Measurements from ENCODE around the gene MAGIX.

MAGIX gene

DNA sequence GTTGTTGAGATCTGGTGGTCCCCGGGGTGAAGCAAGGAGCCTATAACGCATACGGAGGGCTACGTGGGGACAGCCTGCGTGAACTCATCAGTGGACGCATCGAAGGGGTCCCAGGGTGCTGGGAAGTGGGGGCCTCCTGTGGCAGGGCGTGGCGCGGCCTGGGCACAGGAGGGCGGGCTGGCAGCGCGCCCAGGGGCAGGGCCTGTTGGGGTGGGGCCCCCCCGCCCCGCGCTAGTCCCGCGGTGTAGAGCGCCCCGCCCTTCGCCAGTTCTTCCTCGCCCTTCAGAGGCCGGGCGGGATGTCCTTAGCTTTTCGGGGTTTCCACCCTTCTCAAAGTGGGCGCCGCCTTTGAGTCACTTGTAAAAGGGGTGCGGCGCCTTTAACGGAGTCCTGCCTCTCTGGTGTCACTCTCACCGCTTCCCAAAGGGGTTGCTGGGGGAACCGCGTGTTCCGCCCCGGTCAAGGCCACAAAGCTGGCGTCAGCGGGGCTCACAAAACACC is 9.8 kb downstream of the MAGIX start:
- TF ChIP-seq POLR2AphosphoS5 (IDR thresholded peaks at IDR 0.05; ENCODE audit: low read depth, low read length): no peak
- TF ChIP-seq, protein P1, sequence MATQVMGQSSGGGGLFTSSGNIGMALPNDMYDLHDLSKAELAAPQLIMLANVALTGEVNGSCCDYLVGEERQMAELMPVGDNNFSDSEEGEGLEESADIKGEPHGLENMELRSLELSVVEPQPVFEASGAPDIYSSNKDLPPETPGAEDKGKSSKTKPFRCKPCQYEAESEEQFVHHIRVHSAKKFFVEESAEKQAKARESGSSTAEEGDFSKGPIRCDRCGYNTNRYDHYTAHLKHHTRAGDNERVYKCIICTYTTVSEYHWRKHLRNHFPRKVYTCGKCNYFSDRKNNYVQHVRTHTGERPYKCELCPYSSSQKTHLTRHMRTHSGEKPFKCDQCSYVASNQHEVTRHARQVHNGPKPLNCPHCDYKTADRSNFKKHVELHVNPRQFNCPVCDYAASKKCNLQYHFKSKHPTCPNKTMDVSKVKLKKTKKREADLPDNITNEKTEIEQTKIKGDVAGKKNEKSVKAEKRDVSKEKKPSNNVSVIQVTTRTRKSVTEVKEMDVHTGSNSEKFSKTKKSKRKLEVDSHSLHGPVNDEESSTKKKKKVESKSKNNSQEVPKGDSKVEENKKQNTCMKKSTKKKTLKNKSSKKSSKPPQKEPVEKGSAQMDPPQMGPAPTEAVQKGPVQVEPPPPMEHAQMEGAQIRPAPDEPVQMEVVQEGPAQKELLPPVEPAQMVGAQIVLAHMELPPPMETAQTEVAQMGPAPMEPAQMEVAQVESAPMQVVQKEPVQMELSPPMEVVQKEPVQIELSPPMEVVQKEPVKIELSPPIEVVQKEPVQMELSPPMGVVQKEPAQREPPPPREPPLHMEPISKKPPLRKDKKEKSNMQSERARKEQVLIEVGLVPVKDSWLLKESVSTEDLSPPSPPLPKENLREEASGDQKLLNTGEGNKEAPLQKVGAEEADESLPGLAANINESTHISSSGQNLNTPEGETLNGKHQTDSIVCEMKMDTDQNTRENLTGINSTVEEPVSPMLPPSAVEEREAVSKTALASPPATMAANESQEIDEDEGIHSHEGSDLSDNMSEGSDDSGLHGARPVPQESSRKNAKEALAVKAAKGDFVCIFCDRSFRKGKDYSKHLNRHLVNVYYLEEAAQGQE (IDR thresholded peaks at IDR 0.05; ENCODE audit: insufficient read depth in 1 of 2, low read depth in 2 of 2, low read length in 2 of 2): no peak
- no peak for TF ChIP-seq TAF1 (IDR thresholded peaks at IDR 0.05; ENCODE audit: borderline replicate concordance, insufficient read depth, low read length)

DNA sequence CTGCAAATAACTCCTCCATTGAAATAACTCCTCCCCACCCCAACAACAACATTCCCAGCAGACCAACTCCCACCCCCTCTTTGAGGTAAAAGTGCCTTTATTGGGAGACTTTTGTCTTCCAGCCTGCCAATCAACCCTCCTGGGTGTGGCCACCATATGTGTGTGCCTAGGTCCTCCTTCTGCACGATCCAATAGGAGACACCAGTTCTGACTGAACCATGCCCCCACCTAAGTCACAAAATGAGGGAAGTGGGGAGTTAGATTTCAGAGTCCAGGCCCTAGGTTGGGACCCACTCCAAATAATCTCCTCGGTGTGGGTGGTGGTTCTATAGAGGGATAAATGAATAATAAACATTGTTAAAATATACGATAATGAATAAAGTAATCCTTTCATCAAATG is 12.2 kb downstream of the MAGIX start:
- TF ChIP-seq POLR2AphosphoS5 (IDR thresholded peaks at IDR 0.05; ENCODE audit: low read depth, low read length) (no peak), SIN3A (IDR thresholded peaks at IDR 0.05; ENCODE audit: borderline replicate concordance, insufficient read depth, low read length) (no peak), TAF1 (IDR thresholded peaks at IDR 0.05; ENCODE audit: borderline replicate concordance, insufficient read depth, low read length) (no peak), FOXP2 (optimal IDR thresholded peaks at IDR 0.05; ENCODE audit: borderline replicate concordance, extremely low read depth, extremely low read length, insufficient read depth) (no peak)
- TF ChIP-seq, protein P1 (IDR thresholded peaks at IDR 0.05; ENCODE audit: insufficient read depth in 1 of 2, low read depth in 2 of 2, low read length in 2 of 2): no peak

DNA sequence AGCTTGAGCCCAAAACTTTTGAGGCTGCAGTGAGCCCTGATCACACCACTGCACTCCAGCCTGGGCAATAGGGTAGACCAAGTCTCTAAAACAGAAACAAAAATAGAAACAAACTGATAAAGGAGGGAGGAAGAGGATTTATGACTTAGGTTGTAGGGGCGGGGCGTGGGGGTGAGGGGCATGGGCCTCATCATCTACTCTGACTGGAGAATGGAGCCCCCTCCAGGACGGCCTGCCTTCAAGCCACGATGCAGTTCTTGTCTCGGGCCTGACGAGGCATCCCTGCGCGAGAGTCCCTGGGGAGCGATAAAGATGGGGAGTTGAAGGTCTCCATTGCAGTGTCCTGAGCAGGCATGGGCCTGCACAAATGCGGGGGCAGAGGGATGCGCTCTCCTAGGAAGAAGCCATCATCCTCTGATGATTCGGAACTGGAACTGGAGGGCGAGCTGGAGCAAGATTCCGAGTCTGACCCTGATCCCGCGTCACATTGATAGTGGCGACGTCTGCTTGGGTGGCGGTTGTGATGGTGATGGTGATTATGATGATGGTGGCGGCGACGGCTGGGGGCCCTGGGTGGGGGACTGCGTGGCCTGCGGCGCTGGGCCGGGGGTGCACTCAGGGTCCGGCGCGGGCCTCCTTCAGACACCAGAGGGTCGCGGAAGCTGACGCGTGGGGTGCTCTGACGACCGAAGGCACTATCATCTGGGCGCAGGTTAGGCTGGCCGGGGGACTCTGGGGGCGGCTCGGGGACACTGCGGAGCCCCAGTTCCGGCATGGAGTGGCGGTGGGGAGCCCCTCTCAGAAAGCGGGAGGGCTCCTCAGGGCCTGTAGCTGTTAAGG is 13.1 kb downstream of the MAGIX start:
- TF ChIP-seq, protein P1 (IDR thresholded peaks at IDR 0.05; ENCODE audit: insufficient read depth in 1 of 2, low read depth in 2 of 2, low read length in 2 of 2): no peak
- TF ChIP-seq FOXP2 (optimal IDR thresholded peaks at IDR 0.05; ENCODE audit: borderline replicate concordance, extremely low read depth, extremely low read length, insufficient read depth) (no peak), TAF1 (IDR thresholded peaks at IDR 0.05; ENCODE audit: borderline replicate concordance, insufficient read depth, low read length) (no peak), POLR2AphosphoS5 (IDR thresholded peaks at IDR 0.05; ENCODE audit: low read depth, low read length) (no peak), SIN3A (IDR thresholded peaks at IDR 0.05; ENCODE audit: borderline replicate concordance, insufficient read depth, low read length) (no peak)

DNA sequence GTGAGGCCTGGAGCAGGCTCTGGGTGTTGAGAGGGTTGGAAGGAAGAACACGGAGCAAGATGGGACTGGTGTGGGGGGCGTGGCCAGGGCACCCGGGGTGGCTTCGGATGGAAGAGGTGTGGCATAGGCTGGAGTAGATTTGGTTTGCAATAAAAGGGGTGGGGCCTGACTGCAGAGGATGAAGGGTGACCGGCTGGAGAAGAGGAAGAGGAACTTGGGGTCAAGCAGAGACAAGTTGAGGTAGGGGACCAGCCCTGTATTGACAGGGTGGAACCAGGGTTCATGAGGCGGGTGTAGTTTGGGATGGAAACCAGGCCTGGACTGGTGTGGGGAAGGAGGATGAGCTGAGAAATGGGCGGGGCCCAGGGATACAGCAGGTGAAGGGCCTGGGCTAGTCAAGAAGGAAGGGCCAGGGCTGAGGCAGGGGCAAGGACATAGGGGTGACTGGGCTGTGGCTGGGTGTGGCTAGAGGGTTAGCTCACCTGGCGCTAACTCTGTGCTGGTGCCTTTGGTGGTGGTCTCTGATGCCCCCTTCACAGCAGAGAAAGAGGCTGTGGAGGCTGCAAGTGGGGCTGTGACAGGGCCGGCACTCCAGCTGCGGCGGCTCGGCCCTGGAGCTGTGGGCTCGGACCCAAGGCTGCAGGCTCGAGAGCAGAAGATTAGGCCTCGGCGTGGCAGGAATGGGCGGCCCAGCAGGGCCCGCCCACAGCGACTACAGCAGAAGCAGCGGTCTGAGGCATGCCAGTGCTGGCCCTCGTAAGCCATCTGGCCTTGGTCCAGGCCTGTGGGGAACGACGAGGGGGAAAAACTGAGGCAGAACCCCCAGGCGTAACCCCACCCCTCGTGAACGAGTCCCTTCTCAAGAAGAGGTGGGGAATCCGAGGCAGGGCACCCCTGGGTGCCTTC is 14.1 kb downstream of the MAGIX start:
- TF ChIP-seq SIN3A (IDR thresholded peaks at IDR 0.05; ENCODE audit: borderline replicate concordance, insufficient read depth, low read length) (no peak), TAF1 (IDR thresholded peaks at IDR 0.05; ENCODE audit: borderline replicate concordance, insufficient read depth, low read length) (no peak), FOXP2 (optimal IDR thresholded peaks at IDR 0.05; ENCODE audit: borderline replicate concordance, extremely low read depth, extremely low read length, insufficient read depth) (no peak), POLR2AphosphoS5 (IDR thresholded peaks at IDR 0.05; ENCODE audit: low read depth, low read length) (no peak)
- TF ChIP-seq, protein P1 (IDR thresholded peaks at IDR 0.05; ENCODE audit: insufficient read depth in 1 of 2, low read depth in 2 of 2, low read length in 2 of 2): no peak
